Aorta (tissue), 5 donors: ENCODE data around the gene TIGD1. TPM values are rescaled to one million over a fixed set of nuclear protein-coding genes. Genes with fewer than 3 reads are reported as not detected.

Experiments used
- ATAC-seq: fragments of 200-7000 bp; cut with Tn5 transposase; one replicate; pipeline ENCODE4 v1.9.1; 2022; ENCODE audit warnings: moderate library complexity; ENCODE audit not compliant: low FRiP score
- DNase-seq, 2 donors: peaks; one replicate each; pipeline ENCODE4 v3.0.0-alpha.2; 2020
- H3K27ac ChIP-seq, 2 donors: one replicate each; pipeline ENCODE4 v1.5.1; 2013; ENCODE audit warnings: low read length in 2 of 2, mild to moderate bottlenecking in 2 of 2, moderate library complexity in 2 of 2, control low read depth in 1 of 2, inconsistent platforms in 1 of 2, low read depth in 1 of 2
- H3K27me3 ChIP-seq, 2 donors: one replicate each; pipeline ENCODE4 v1.6.1; 2013; ENCODE audit warnings: control low read depth in 1 of 2, low read length in 1 of 2, mild to moderate bottlenecking in 1 of 2, moderate library complexity in 1 of 2; ENCODE audit not compliant: insufficient read depth in 2 of 2, control insufficient read depth in 1 of 2
- H3K36me3 ChIP-seq, 2 donors: one replicate each; pipeline ENCODE4 v1.6.1; 2013; ENCODE audit warnings: control low read depth in 1 of 2, low read length in 1 of 2, mild to moderate bottlenecking in 1 of 2; ENCODE audit not compliant: insufficient read depth in 2 of 2, control insufficient read depth in 1 of 2
- H3K4me1 ChIP-seq, 2 donors: one replicate each; pipeline ENCODE4 v1.6.1; 2013; ENCODE audit warnings: low read length in 2 of 2, control low read depth in 1 of 2, mild to moderate bottlenecking in 1 of 2, moderate library complexity in 1 of 2; ENCODE audit not compliant: insufficient read depth in 2 of 2, control insufficient read depth in 1 of 2
- H3K4me3 ChIP-seq, 2 donors: one replicate each; pipeline ENCODE4 v1.5.1; 2013; ENCODE audit warnings: low read length in 2 of 2, control low read depth in 1 of 2, mild to moderate bottlenecking in 1 of 2
- H3K9me3 ChIP-seq: one replicate; pipeline ENCODE4 v1.6.1; 2013; ENCODE audit warnings: mild to moderate bottlenecking, low read length; ENCODE audit not compliant: control insufficient read depth
- WGBS, 2 donors: extraction: QIAGEN DNeasy Blood & Tissue Kit; methylation state at CpG; one replicate each; pipeline ENCODE4 v1.1.7; 2013; 5-methylcytosine and 5-hydroxymethylcytosine counted together
- intact Hi-C, 2 donors: fragments of 100-400 bp; cut with DNase I; formaldehyde crosslinking; loops; one replicate each; pipeline versions ENCODE4 v1.14.2 to v1.15.0; 2022
- polyA plus RNA-seq, 2 donors: library from polyadenylated mRNA; stranded (reverse); fragments of 200-250 nt; gene quantifications; one replicate each; pipeline ENCODE4 v1.2.3, GENCODE V29; 2013
- total RNA-seq, 2 donors: library from RNA; stranded (reverse); fragmentation: NEBNext Ultra II Directional; extraction: Animal tissue kit (Norgen Biotek cat#: 25700); gene quantifications; one replicate each; pipeline ENCODE4 v1.2.1, GENCODE V29; 2021
- donor health status: healthy with polysubstance abuse.
- donor health status: Bipolar disorder and iron deficiency.
- donor health status: DM: no; HTN: no; CAD: no.
- donor health status: DM: no; HTN: no; CAD: no.
- donor health status: DM: yes; HTN: yes; CAD: no.

The TIGD1 gene
- total and polyA plus RNA-seq, 4 donors, result 0.50 to 3.3 (median 2.1) TPM

DNA sequence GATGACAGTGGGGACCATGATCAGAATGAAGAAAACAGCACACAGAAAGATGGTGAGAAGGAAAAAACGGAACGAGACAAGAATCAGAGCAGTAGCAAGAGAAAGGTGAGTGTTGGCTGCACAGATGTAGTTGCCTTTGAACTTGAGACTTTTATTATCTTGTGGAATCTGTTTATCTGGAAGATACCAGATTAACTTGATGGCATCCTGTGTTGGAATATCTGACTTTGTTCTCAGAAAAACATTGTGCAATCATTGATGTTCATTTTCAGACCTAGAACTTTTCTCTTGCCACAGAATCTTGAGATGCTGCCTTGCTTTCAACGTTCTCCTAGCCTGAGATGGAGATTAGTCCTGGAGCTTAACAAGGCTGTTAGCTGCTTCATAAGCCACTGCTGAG lies 6.1 kb upstream of the TIGD1 start:
- Histone ChIP-seq H3K9me3 (no peaks in the 10 kb centered on the region), H3K27me3 (no peaks in the 10 kb centered on the region), H3K27ac (no peak overlapping the region), H3K4me3 (no peak overlapping the region), H3K36me3 (peaks cover 2 to 4% of the 10 kb centered on the region in 2 donors), H3K4me1 (no peaks in the 10 kb centered on the region)
- WGBS, 2 donors, result 76% methylated on average over 3 of the region's 3 CpGs
- DNase-seq (no peak), ATAC-seq (no peak)
- intact Hi-C loops, result no loop called here

DNA sequence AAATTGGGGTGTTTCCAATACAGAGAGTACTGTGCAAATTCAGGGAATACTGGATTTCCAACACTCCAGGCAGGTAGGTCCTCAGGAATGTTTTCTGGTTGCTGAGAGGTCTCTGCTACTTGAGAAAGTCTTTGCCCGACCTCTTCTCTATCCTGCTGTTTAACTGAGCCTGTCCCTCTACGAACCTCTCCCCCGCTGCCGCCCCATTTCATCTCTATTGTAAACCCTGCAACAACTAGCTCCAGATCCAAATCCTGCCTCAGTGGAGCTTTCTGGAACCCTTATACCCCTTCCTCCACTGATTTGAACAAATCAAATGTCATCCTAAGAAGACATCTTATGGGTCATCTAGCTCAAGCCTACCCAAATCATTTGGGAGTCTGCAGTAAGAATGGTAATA lies 1.4 kb upstream of the TIGD1 start:
- WGBS, 2 donors, result 81 to 93% methylated on average over 4 of the region's 4 CpGs
- Histone ChIP-seq H3K9me3 (no peaks in the 10 kb centered on the region), H3K27me3 (no peaks in the 10 kb centered on the region), H3K27ac (no peak overlapping the region), H3K36me3 (peaks cover 0 to 2% of the 10 kb centered on the region in 2 donors), H3K4me3 (peak overlapping the region; percentile 73 to 76), H3K4me1 (no peaks in the 10 kb centered on the region)
- intact Hi-C loops, result no loop called here
- DNase-seq, result no peak
- ATAC-seq, result no peak

DNA sequence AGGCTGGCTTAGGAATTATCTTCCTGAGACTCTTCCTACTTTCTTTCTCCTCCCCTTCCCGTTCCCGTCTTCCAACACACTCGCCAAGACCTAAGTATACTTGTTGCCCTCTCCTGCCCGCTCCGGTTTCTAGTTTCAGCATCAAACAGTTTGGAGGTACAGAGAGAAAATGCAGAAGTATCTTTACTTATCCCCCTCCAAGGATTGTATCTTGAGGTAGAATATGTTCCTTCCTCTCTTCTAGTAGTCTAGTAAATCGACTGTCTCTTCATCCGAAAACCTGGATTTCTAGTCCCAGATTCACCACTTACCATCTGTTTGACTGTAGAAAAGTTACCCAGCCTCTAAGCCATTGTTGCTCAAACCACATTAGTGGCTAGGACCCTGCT lies 887 bp upstream of the TIGD1 start:
- DNase-seq (no peak), ATAC-seq (no peak)
- 6 to 7% methylated on average over 7 of the region's 7 CpGs for WGBS, 2 donors
- intact Hi-C loops, result no loop called here
- Histone ChIP-seq H3K27ac (peak overlapping the region in 1 of 2 donors; percentile 76), H3K36me3 (peaks cover 0 to 2% of the 10 kb centered on the region in 2 donors), H3K9me3 (no peaks in the 10 kb centered on the region), H3K4me1 (no peaks in the 10 kb centered on the region), H3K27me3 (no peaks in the 10 kb centered on the region), H3K4me3 (peak overlapping the region; percentile 73 to 76)

DNA sequence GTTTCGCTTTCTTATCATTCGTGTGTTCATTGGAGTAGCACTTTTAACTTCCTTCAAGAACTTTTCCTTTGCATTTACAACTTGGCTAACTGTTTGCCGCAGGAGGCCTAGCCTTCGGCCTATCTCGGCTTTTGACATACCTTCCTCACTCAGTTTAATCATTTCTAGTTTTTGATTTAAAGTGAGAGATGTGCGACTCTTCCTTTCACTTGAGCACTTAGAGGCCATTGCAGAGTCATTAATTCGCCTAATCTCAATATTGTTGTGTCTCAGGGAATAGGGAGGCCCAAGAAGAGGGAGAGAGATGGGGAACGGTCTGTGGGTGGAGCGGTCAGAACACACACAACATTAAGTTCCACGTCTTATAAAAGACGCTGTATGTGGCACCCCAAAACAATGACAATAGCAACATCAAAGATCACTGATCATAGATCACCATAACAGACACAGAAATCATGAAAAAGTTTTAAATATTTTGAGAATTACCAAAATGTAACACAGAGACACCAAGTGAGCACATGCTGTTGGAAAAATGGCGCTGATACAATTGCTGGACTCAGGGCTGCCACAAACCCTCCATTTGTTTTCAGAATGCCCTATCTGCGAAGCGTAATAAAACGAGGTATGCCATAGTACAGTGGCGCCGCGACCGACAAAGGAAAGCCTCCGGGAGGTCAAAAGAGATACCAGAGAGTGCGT lies 553 bp downstream of the TIGD1 start:
- no peaks in the 10 kb centered on the region for H3K27me3 ChIP-seq
- peak overlapping the region in 1 of 2 donors; percentile 78 for H3K27ac ChIP-seq
- H3K4me3 ChIP-seq, result peak overlapping the region; percentile 58 to 76
- 41% methylated on average over 21 of the region's 21 CpGs for WGBS, 2 donors
- DNase-seq (no peak), ATAC-seq (no peak)
- intact Hi-C loops, result no loop called here
- H3K9me3 ChIP-seq, result no peaks in the 10 kb centered on the region
- H3K36me3 ChIP-seq, result peaks cover 0 to 2% of the 10 kb centered on the region in 2 donors
- no peaks in the 10 kb centered on the region for H3K4me1 ChIP-seq

DNA sequence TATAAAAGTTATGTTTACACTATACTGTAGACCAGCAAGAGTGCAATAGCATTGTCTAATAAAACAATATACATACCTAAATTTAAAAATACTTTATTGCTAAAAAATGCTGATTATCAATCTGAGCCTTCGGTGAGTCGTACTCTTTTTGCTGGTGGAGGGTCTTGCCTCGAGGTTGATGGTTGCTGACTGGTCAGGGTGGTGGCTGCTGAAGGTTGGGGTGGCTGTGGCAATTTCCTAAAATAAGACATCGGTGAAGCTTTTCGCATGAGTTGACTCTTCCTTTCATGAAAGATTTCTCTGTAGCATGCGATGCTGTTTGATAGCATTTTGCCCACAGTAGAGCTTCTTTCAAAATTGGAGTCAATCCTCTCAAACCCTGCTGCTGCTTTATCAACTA lies 2.4 kb downstream of the TIGD1 start:
- WGBS, 2 donors, result 98% methylated on average over 6 of the region's 6 CpGs
- Histone ChIP-seq H3K27ac (no peak overlapping the region), H3K36me3 (no peaks in the 10 kb centered on the region), H3K4me1 (no peaks in the 10 kb centered on the region), H3K4me3 (no peak overlapping the region), H3K9me3 (no peaks in the 10 kb centered on the region), H3K27me3 (no peaks in the 10 kb centered on the region)
- DNase-seq (no peak), ATAC-seq (no peak)
- intact Hi-C loops, result no loop called here

DNA sequence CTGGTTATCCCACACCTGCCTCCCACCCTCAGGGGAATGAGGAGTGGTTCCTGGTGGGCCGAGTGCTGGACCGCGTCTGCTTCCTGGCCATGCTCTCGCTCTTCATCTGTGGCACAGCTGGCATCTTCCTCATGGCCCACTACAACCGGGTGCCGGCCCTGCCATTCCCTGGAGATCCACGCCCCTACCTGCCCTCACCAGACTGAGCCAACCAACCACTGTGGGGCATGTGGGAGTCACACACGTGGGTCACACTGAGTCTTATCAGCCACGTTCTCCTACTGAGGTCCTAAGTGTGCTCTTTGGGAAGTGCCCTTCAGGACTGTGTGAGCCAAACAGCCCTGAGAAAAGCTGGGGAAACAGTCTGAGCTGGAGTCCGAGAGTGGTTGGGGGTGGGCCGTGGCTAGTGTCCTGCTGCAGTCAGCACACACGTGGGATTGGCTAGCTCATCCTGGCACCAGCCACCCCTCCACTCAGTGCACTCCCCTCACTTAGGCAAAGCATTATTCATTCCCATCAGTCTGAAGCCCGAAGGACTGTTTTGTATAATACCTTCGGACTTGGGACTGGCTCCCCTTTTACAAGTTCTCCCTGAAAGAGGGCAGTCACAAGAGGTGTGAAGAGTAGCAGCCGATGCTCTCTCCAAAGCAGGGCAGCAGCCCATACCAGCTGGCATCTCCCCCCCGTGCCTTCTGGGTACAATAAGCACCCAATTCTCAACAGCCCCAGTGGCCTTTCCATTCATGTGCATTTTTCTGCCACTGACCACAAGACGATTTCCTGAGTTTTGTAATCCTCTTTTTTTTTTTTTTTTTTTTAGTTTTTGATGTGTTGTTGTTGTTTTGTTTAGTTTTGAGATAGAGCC lies 4.6 kb downstream of the TIGD1 start:
- intact Hi-C loops, result no loop called here
- Histone ChIP-seq H3K4me3 (no peak overlapping the region), H3K9me3 (no peaks in the 10 kb centered on the region), H3K27ac (no peak overlapping the region), H3K4me1 (no peaks in the 10 kb centered on the region), H3K27me3 (no peaks in the 10 kb centered on the region), H3K36me3 (no peaks in the 10 kb centered on the region)
- 91 to 92% methylated on average over 17 of the region's 17 CpGs for WGBS, 2 donors
- DNase-seq (peak in 1 of 2 donors; percentile 57), ATAC-seq (no peak)

DNA sequence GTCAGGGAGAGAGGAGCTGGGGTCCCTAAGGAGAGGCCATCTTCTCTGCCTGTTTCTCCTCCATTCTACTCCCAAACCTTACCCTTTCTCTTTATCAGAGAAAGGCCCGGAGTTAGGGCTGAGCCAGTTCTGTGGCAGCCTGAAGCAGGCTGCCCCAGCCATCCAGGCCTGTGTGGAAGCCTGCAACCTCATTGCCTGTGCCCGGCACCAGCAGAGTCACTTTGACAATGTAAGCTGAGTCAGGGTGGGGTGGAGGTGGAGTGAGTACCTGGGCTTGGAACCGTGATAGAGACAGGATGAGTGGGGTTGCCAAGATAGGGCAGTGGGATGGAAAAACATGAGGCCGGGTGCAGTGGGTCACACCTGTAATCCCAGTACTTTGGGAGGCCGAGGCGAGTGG lies 5.7 kb downstream of the TIGD1 start:
- intact Hi-C loops, result no loop called here
- Histone ChIP-seq H3K27me3 (no peaks in the 10 kb centered on the region), H3K4me1 (no peaks in the 10 kb centered on the region), H3K36me3 (no peaks in the 10 kb centered on the region), H3K4me3 (no peak overlapping the region), H3K27ac (no peak overlapping the region), H3K9me3 (no peaks in the 10 kb centered on the region)
- no peak for ATAC-seq
- DNase-seq, result peak in 1 of 2 donors; percentile 25
- 88 to 94% methylated on average over 6 of the region's 6 CpGs for WGBS, 2 donors

DNA sequence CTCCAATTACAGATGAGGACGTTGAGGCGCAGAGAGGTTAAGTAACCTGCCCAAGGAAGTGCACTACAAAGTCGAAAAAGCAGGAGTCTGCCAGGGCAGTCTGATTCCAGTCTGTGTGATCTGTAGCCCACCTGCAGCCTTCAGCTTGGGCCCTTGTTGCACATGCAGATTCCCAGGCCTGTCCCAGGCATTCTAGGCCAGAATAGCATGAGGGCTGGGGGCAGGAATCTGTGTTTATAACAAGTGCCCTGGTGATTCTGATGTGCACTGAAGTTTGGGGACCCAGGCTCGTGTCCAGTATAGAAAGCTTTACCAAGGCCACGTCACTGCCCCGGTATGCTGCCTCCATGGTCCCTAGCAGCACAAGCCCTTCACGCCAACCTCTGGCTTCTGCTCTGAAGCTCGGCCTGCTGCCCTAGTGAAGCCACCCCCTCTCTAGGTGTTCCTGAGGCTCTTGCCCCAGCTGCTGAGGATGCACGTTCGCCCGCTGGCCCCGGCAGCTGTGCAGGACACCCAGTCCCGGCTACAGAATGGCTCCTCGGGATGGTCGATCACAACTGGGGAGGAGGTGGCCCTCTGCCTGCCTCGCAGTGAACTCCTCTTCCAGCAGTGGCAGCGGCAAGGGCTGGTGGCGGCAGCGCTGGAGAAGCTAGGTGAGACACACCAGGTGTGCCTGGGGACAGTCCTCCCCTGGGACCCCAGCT lies 6.3 kb downstream of the TIGD1 start:
- 92 to 93% methylated on average over 19 of the region's 19 CpGs for WGBS, 2 donors
- Histone ChIP-seq H3K4me3 (no peak overlapping the region), H3K36me3 (no peaks in the 10 kb centered on the region), H3K9me3 (no peaks in the 10 kb centered on the region), H3K27ac (no peak overlapping the region), H3K4me1 (no peaks in the 10 kb centered on the region), H3K27me3 (no peaks in the 10 kb centered on the region)
- ATAC-seq (no peak), DNase-seq (peak in 1 of 2 donors; percentile 59)
- intact Hi-C loops, result no loop called here
